ENCODE measurements around the gene CLDND1. TPM values are rescaled to one million over a fixed set of nuclear protein-coding genes. Genes with fewer than 3 reads are reported as not detected.

CLDND1 gene
- total RNA-seq, 1 experiment from 2014 or later: 87.4 TPM

GRCh38 chr3:98545940-98546339 is 23.2 kb upstream of the CLDND1 start:
- Histone ChIP-seq H3K4me3 (ENCODE audit: low read length) (no peak overlapping the region), H3K27ac (ENCODE audit: low read length) (no peak overlapping the region), H3K79me2 (ENCODE audit: low read length) (no peaks in the 10 kb centered on the region), H3K4me2 (ENCODE audit: low read depth, low read length, poor library complexity, severe bottlenecking) (no peak overlapping the region), H2AFZ (ENCODE audit: low read length) (no peak overlapping the region), H3K9me2 (replicated peaks; ENCODE audit: insufficient read depth, low read length) (no peaks in the 10 kb centered on the region), H3K27me3 (ENCODE audit: low read length) (no peaks in the 10 kb centered on the region), H3K9me3 (ENCODE audit: low read length) (no peaks in the 10 kb centered on the region), H3K4me1 (ENCODE audit: low read length) (peaks cover 3% of the 10 kb centered on the region; the same call in 1 of the 2 replicates), H3K36me3 (ENCODE audit: insufficient read depth, low read length) (no peaks in the 10 kb centered on the region), H3K9ac (ENCODE audit: low read length) (no peak overlapping the region), H4K20me1 (ENCODE audit: insufficient read depth, low read depth, low read length) (no peaks in the 10 kb centered on the region)
- DNase-seq: no peak

DNA sequence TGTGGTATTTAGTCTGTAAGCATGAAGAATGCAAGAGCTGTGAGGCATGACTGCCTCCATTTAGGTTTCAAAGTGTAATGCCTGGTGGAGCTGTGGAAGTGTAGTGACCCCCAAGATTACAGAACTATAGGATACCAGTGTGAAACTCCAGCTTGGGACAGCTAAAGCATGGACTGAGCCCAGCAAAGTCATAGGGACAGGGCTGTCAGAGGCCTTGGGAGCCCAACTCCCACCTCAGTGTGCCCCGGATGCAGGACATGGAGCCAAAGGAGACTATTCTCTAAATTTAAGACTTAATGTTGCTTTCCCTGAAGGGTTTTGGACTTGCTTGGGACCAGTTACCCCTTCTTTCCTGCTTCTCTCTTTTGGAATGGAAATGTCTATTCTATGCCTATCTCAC is 19.9 kb upstream of the CLDND1 start:
- Histone ChIP-seq H3K4me2 (ENCODE audit: low read depth, low read length, poor library complexity, severe bottlenecking) (no peak overlapping the region), H3K4me1 (ENCODE audit: low read length) (peaks cover 11% of the 10 kb centered on the region), H3K9ac (ENCODE audit: low read length) (no peak overlapping the region), H3K4me3 (ENCODE audit: low read length) (no peak overlapping the region), H4K20me1 (ENCODE audit: insufficient read depth, low read depth, low read length) (no peaks in the 10 kb centered on the region), H3K27me3 (ENCODE audit: low read length) (no peaks in the 10 kb centered on the region), H3K9me2 (replicated peaks; ENCODE audit: insufficient read depth, low read length) (no peaks in the 10 kb centered on the region), H3K27ac (ENCODE audit: low read length) (no peak overlapping the region), H3K79me2 (ENCODE audit: low read length) (no peaks in the 10 kb centered on the region), H3K9me3 (ENCODE audit: low read length) (no peaks in the 10 kb centered on the region), H3K36me3 (ENCODE audit: insufficient read depth, low read length) (no peaks in the 10 kb centered on the region), H2AFZ (ENCODE audit: low read length) (no peak overlapping the region)
- no peak for DNase-seq

DNA sequence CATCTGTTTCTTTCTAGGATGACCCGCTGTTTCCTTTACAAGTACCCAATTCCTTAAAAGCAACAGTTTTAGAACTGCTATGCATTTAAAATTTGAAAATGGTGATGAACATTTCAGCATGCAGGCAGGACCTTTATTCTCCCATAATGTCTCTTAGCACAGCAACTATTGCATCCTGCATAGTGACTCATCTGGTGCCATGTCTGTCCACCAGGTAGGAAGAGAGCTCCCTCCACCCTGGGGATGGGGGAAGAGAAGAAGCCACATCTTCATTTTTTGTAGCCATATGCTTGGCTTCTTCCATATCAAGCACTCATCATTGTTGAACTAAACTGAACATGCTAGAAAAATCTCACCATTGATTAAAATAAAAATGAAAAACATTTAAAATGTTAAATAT is 19.0 kb upstream of the CLDND1 start:
- Histone ChIP-seq H3K9me3 (ENCODE audit: low read length) (no peaks in the 10 kb centered on the region), H2AFZ (ENCODE audit: low read length) (no peak overlapping the region), H3K36me3 (ENCODE audit: insufficient read depth, low read length) (no peaks in the 10 kb centered on the region), H3K79me2 (ENCODE audit: low read length) (no peaks in the 10 kb centered on the region), H3K9me2 (replicated peaks; ENCODE audit: insufficient read depth, low read length) (no peaks in the 10 kb centered on the region), H3K4me2 (ENCODE audit: low read depth, low read length, poor library complexity, severe bottlenecking) (no peak overlapping the region), H3K4me1 (ENCODE audit: low read length) (peaks cover 11% of the 10 kb centered on the region), H3K27ac (ENCODE audit: low read length) (no peak overlapping the region), H3K9ac (ENCODE audit: low read length) (no peak overlapping the region), H3K4me3 (ENCODE audit: low read length) (no peak overlapping the region), H3K27me3 (ENCODE audit: low read length) (no peaks in the 10 kb centered on the region), H4K20me1 (ENCODE audit: insufficient read depth, low read depth, low read length) (no peaks in the 10 kb centered on the region)
- no peak for DNase-seq

GRCh38 chr3:98540346-98540745 is 17.6 kb upstream of the CLDND1 start:
- H4K20me1 ChIP-seq (ENCODE audit: insufficient read depth, low read depth, low read length): no peaks in the 10 kb centered on the region
- H3K9ac ChIP-seq (ENCODE audit: low read length): no peak overlapping the region
- no peaks in the 10 kb centered on the region for H3K9me3 ChIP-seq (ENCODE audit: low read length)
- H3K27me3 ChIP-seq (ENCODE audit: low read length): no peaks in the 10 kb centered on the region
- no peaks in the 10 kb centered on the region for H3K36me3 ChIP-seq (ENCODE audit: insufficient read depth, low read length)
- peak overlapping the region; percentile 2 for H3K4me2 ChIP-seq (ENCODE audit: low read depth, low read length, poor library complexity, severe bottlenecking)
- H2AFZ ChIP-seq (ENCODE audit: low read length): no peak overlapping the region
- H3K27ac ChIP-seq (ENCODE audit: low read length): no peak overlapping the region
- no peak overlapping the region for H3K4me3 ChIP-seq (ENCODE audit: low read length)
- H3K79me2 ChIP-seq (ENCODE audit: low read length): no peaks in the 10 kb centered on the region
- DNase-seq: peak; percentile 57
- H3K9me2 ChIP-seq (replicated peaks; ENCODE audit: insufficient read depth, low read length): no peaks in the 10 kb centered on the region
- H3K4me1 ChIP-seq (ENCODE audit: low read length): peaks cover 7% of the 10 kb centered on the region

DNA sequence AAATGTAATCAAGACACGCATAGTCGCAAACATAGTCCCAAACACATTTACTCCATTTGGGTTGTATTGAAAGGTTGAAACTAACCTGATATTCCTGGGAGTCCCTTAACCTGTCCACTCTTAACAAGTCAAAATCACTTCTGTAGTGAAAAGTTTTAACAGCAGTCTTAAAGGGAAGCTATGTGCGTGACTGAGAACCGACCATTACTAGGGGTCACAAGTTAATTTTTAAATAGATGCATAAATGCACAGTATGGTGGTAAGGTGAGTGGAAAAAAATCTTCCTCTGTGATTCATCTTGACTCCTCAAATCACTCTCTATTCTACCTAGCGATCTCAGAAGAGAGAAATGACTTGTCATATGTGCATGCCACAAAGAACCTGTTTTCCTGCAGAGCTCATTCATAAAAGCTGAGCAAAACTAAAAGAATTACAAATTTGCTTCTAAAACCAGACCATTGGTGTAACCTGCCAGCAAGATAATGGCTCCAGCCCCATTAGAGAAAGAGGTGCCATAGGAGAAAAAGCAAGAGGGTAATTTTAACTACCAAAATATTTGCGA is 13.8 kb upstream of the CLDND1 start:
- no peaks in the 10 kb centered on the region for H3K79me2 ChIP-seq (ENCODE audit: low read length)
- no peak for DNase-seq
- H2AFZ ChIP-seq (ENCODE audit: low read length): no peak overlapping the region

DNA sequence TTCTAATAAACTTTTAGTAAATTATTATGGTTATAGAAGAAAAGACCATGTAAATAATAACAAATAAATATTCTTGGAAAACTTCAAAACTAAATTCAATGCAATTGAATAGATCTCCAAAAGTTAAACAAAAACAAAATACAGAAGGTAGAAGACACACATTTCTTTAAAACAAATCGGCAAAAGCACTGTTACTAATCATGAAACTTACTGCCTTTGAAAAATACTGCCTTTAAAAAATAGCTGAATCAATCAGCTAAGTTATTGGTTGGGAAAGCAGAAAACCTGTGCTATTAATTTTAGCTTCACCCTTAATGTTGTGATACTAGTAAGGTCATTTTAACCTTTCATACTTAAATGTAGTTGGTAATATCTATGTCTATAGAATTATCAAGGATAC is 12.0 kb upstream of the CLDND1 start:
- H3K4me2 ChIP-seq (ENCODE audit: low read depth, low read length, poor library complexity, severe bottlenecking): no peak overlapping the region
- DNase-seq: no peak
- no peak overlapping the region for H3K9ac ChIP-seq (ENCODE audit: low read length)
- H3K4me3 ChIP-seq (ENCODE audit: low read length): no peak overlapping the region
- H3K9me3 ChIP-seq (ENCODE audit: low read length): no peaks in the 10 kb centered on the region
- no peak overlapping the region for H2AFZ ChIP-seq (ENCODE audit: low read length)
- no peaks in the 10 kb centered on the region for H3K27me3 ChIP-seq (ENCODE audit: low read length)
- no peaks in the 10 kb centered on the region for H3K36me3 ChIP-seq (ENCODE audit: insufficient read depth, low read length)
- no peaks in the 10 kb centered on the region for H3K9me2 ChIP-seq (replicated peaks; ENCODE audit: insufficient read depth, low read length)
- no peak overlapping the region for H3K27ac ChIP-seq (ENCODE audit: low read length)
- H4K20me1 ChIP-seq (ENCODE audit: insufficient read depth, low read depth, low read length): no peaks in the 10 kb centered on the region
- no peaks in the 10 kb centered on the region; the same call in 1 of the 2 replicates for H3K4me1 ChIP-seq (ENCODE audit: low read length)
- no peaks in the 10 kb centered on the region for H3K79me2 ChIP-seq (ENCODE audit: low read length)

More for the DNA sequence above, 13.8 kb upstream of the CLDND1 start:
- H3K9me3 ChIP-seq (ENCODE audit: low read length): no peaks in the 10 kb centered on the region
- no peaks in the 10 kb centered on the region for H3K9me2 ChIP-seq (replicated peaks; ENCODE audit: insufficient read depth, low read length)
- H3K27me3 ChIP-seq (ENCODE audit: low read length): no peaks in the 10 kb centered on the region
- no peak overlapping the region for H3K4me3 ChIP-seq (ENCODE audit: low read length)
- H3K36me3 ChIP-seq (ENCODE audit: insufficient read depth, low read length): no peaks in the 10 kb centered on the region
- peaks cover 7% of the 10 kb centered on the region for H3K4me1 ChIP-seq (ENCODE audit: low read length)
- H3K27ac ChIP-seq (ENCODE audit: low read length): no peak overlapping the region
- H3K4me2 ChIP-seq (ENCODE audit: low read depth, low read length, poor library complexity, severe bottlenecking): no peak overlapping the region
- H3K9ac ChIP-seq (ENCODE audit: low read length): no peak overlapping the region
- no peaks in the 10 kb centered on the region for H4K20me1 ChIP-seq (ENCODE audit: insufficient read depth, low read depth, low read length)

DNA sequence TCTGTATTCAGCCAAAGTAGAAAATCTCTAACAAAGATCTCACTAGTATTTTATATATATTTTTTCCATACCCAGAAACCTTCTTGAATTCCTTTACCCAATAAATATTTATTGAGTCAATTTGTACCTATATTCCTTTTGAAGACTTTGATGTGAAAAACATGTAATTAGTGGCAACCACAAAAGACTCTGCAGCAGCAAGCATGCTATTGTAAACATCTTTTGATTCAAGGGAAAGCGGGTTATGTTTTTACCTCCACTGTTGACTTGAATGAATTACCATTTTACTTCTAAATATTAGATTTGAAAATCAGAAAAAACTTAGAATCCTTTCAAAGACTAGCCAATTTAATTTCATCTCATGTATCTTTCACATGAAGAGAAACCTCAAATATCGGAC is 11.5 kb upstream of the CLDND1 start:
- Histone ChIP-seq H3K4me3 (ENCODE audit: low read length) (no peak overlapping the region), H3K27ac (ENCODE audit: low read length) (no peak overlapping the region), H2AFZ (ENCODE audit: low read length) (no peak overlapping the region), H3K9me3 (ENCODE audit: low read length) (no peaks in the 10 kb centered on the region), H3K36me3 (ENCODE audit: insufficient read depth, low read length) (no peaks in the 10 kb centered on the region), H3K4me1 (ENCODE audit: low read length) (no peaks in the 10 kb centered on the region; the same call in 1 of the 2 replicates), H3K9me2 (replicated peaks; ENCODE audit: insufficient read depth, low read length) (no peaks in the 10 kb centered on the region), H3K27me3 (ENCODE audit: low read length) (no peaks in the 10 kb centered on the region), H3K4me2 (ENCODE audit: low read depth, low read length, poor library complexity, severe bottlenecking) (no peak overlapping the region), H4K20me1 (ENCODE audit: insufficient read depth, low read depth, low read length) (no peaks in the 10 kb centered on the region), H3K9ac (ENCODE audit: low read length) (no peak overlapping the region), H3K79me2 (ENCODE audit: low read length) (no peaks in the 10 kb centered on the region)
- no peak for DNase-seq

GRCh38 chr3:98532709-98533571 is 10.2 kb upstream of the CLDND1 start:
- Histone ChIP-seq H3K9ac (ENCODE audit: low read length) (no peak overlapping the region), H4K20me1 (ENCODE audit: insufficient read depth, low read depth, low read length) (no peaks in the 10 kb centered on the region), H3K9me2 (replicated peaks; ENCODE audit: insufficient read depth, low read length) (no peaks in the 10 kb centered on the region), H3K27ac (ENCODE audit: low read length) (no peak overlapping the region), H3K4me1 (ENCODE audit: low read length) (no peaks in the 10 kb centered on the region; the same call in 1 of the 2 replicates), H3K36me3 (ENCODE audit: insufficient read depth, low read length) (no peaks in the 10 kb centered on the region), H3K27me3 (ENCODE audit: low read length) (no peaks in the 10 kb centered on the region), H3K4me3 (ENCODE audit: low read length) (no peak overlapping the region), H3K9me3 (ENCODE audit: low read length) (no peaks in the 10 kb centered on the region), H2AFZ (ENCODE audit: low read length) (no peak overlapping the region), H3K79me2 (ENCODE audit: low read length) (no peaks in the 10 kb centered on the region), H3K4me2 (ENCODE audit: low read depth, low read length, poor library complexity, severe bottlenecking) (no peak overlapping the region)
- no peak for DNase-seq
